ENCODE measurements around the gene COL4A4. TPM values are rescaled to one million over a fixed set of nuclear protein-coding genes. Genes with fewer than 3 reads are reported as not detected.
A peak's percentile ranks its signal among the peaks of the same experiment; 100 is the strongest.

COL4A4 gene
- total and polyA plus RNA-seq, 2 of the 13 experiments (the other 11 are each of a cell fraction or from before 2014, with no cell fraction given): not detected

GRCh38 chr2:226984750-226985582 is 179.0 kb downstream of the COL4A4 start (continued):
- TF ChIP-seq PRDM10 (CRISPR knock-in tag; IDR thresholded peaks at IDR 0.05; ENCODE audit: low read depth) (no peak), MAFK (conservative IDR thresholded peaks at IDR 0.05 in 1 of 2, IDR thresholded peaks at IDR 0.05 in 1 of 2; ENCODE audit: low read length in 2 of 2) (peak; percentile 96 to 98), SMC3 (IDR thresholded peaks at IDR 0.05; ENCODE audit: low read length) (peak; percentile 98), SKIL (CRISPR knock-in tag; IDR thresholded peaks at IDR 0.05; ENCODE audit: borderline replicate concordance) (no peak), MTA3 (CRISPR knock-in tag; IDR thresholded peaks at IDR 0.05) (no peak), SP2 (CRISPR knock-in tag; IDR thresholded peaks at IDR 0.05) (no peak), ZMYM4 (CRISPR knock-in tag; IDR thresholded peaks at IDR 0.05) (peak; percentile 29; the same call in 1 of the 2 replicates), ARNT2 (CRISPR knock-in tag; IDR thresholded peaks at IDR 0.05; ENCODE audit: low read depth) (no peak), CSRNP2 (CRISPR knock-in tag; conservative IDR thresholded peaks at IDR 0.05; ENCODE audit: low read depth) (no peak), IRF1 (CRISPR knock-in tag; IDR thresholded peaks at IDR 0.05; ENCODE audit: low read depth) (no peak), LCORL (IDR thresholded peaks at IDR 0.05) (no peak), LCORL (CRISPR knock-in tag; IDR thresholded peaks at IDR 0.05) (0 out of 2 replicates have a peak, but pooled peaks have one; percentile 18), ATF1 (CRISPR knock-in tag; IDR thresholded peaks at IDR 0.05) (no peak), GATAD2A (CRISPR knock-in tag; IDR thresholded peaks at IDR 0.05) (peak; percentile 44; the same call in 1 of the 2 replicates)

All from HepG2 (cell line).